Measurements from ENCODE around the gene TUBA1A. TPM values are rescaled to one million over a fixed set of nuclear protein-coding genes. Genes with fewer than 3 reads are reported as not detected.
"Not testable (repeated sequence)": the region's sequence is repeated elsewhere in the genome, so short reads cannot be mapped to it uniquely, and the experiment has no call there.

Gene TUBA1A
- total RNA-seq, 6 donors from 2014 or later: 54.2 to 191 (median 122) TPM

DNA sequence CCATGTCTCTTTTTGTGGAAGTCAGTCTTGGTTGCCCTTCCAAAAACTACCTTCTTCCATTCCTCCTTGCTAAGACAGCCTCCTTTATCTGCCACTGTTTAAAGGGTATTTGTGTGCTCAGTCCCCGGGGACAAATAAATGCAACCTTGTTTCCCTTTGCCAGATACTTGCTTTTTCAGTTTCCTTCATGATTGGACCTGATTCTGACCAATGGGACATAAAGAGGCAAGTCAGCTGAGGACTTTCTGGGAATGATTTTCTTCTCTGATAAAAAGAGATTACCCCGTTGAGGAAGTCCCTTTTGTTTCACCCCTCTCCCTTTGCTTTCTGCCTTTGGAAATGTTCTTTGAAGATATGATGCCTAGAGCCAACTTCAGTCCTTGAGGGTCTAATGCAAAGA is 50.3 kb downstream of the TUBA1A start:
- WGBS, 2 donors: 46 to 54% methylated on average over 2 of the region's 2 CpGs
- Histone ChIP-seq H3K9me3 (no peaks in the 10 kb centered on the region), H3K4me1 (no peaks in the 10 kb centered on the region), H3K27me3 (no peaks in the 10 kb centered on the region), H3K27ac (no peak overlapping the region), H3K4me3 (no peak overlapping the region), H3K36me3 (no peaks in the 10 kb centered on the region)
- DNase-seq (no peak), ATAC-seq (ENCODE audit: low FRiP score in 2 of 2) (no peak)
- TF ChIP-seq POLR2AphosphoS5 (IDR thresholded peaks at IDR 0.05) (no peak), POLR2A (IDR thresholded peaks at IDR 0.05) (no peak)
- TF ChIP-seq, protein P1, sequence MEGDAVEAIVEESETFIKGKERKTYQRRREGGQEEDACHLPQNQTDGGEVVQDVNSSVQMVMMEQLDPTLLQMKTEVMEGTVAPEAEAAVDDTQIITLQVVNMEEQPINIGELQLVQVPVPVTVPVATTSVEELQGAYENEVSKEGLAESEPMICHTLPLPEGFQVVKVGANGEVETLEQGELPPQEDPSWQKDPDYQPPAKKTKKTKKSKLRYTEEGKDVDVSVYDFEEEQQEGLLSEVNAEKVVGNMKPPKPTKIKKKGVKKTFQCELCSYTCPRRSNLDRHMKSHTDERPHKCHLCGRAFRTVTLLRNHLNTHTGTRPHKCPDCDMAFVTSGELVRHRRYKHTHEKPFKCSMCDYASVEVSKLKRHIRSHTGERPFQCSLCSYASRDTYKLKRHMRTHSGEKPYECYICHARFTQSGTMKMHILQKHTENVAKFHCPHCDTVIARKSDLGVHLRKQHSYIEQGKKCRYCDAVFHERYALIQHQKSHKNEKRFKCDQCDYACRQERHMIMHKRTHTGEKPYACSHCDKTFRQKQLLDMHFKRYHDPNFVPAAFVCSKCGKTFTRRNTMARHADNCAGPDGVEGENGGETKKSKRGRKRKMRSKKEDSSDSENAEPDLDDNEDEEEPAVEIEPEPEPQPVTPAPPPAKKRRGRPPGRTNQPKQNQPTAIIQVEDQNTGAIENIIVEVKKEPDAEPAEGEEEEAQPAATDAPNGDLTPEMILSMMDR (IDR thresholded peaks at IDR 0.05): no peak

GRCh38 chr12:49137476-49137875 is 51.4 kb downstream of the TUBA1A start:
- Histone ChIP-seq H3K4me3 (no peak overlapping the region), H3K36me3 (no peaks in the 10 kb centered on the region), H3K27me3 (no peaks in the 10 kb centered on the region), H3K27ac (no peak overlapping the region), H3K9me3 (no peaks in the 10 kb centered on the region), H3K4me1 (peaks cover 3 to 5% (median 5%) of the 10 kb centered on the region in 4 donors)
- 80 to 100% methylated on average over 1 of the region's 1 CpG for WGBS, 2 donors
- ATAC-seq (ENCODE audit: low FRiP score in 2 of 2) (no peak), DNase-seq (no peak)
- TF ChIP-seq POLR2AphosphoS5 (IDR thresholded peaks at IDR 0.05): no peak
- TF ChIP-seq, protein P1 (IDR thresholded peaks at IDR 0.05): no peak
- TF ChIP-seq POLR2A (IDR thresholded peaks at IDR 0.05): no peak
- TF ChIP-seq EP300 (IDR thresholded peaks at IDR 0.05): no peak

- 88 to 92% methylated on average over 3 of the region's 3 CpGs for WGBS, 2 donors
Observed at GRCh38 chr12:49136997-49137396, 51.9 kb downstream of the TUBA1A start.

More at GRCh38 chr12:49136997-49137396, 51.9 kb downstream of the TUBA1A start:
- not testable (repeated sequence) for H3K4me3 ChIP-seq; H3K27me3 ChIP-seq; H3K36me3 ChIP-seq; ATAC-seq (ENCODE audit: low FRiP score in 2 of 2); H3K27ac ChIP-seq; H3K9me3 ChIP-seq; DNase-seq; H3K4me1 ChIP-seq

Small RNA genes lying within 50 kb of the gene (small RNA-seq; reads per million reads assigned to genes)
- 0 reads per million in 4 donors for gene RF00017

Other genes starting within 250 kb of the TUBA1A start
- gene ARF3, start 231.6 kb downstream of the TUBA1A start, total RNA-seq: 100 to 1,000 TPM in 3 of 6 donors, 10 to 100 TPM in 3; 67.4 to 178 (median 99.2) TPM
- gene WNT10B, start 217.3 kb downstream of the TUBA1A start, total RNA-seq: 1 to 10 TPM in 1 of 6 donors, under 1 TPM in 2, not detected in 3; 0.69 to 2.2 (median 0.74) TPM
- under 1 TPM in 1 of 6 donors, not detected in 5; 0.34 TPM for gene WNT1, start 210.8 kb downstream of the TUBA1A start, total RNA-seq
- gene DDN, start 189.7 kb downstream of the TUBA1A start, total RNA-seq: under 1 TPM in 4 of 6 donors, not detected in 2; 0.13 to 0.30 (median 0.18) TPM
- gene PRKAG1, start 170.3 kb downstream of the TUBA1A start, total RNA-seq: 10 to 100 TPM; 25.1 to 56.5 (median 42.0) TPM
- gene KMT2D, start 128.3 kb downstream of the TUBA1A start, total RNA-seq: 100 to 1,000 TPM in 5 of 6 donors, 10 to 100 TPM in 1; 91.5 to 250 (median 112) TPM
- 1 to 10 TPM in 2 of 6 donors, under 1 TPM in 2, not detected in 2; 0.97 to 1.4 (median 1.2) TPM for gene RHEBL1, start 119.1 kb downstream of the TUBA1A start, total RNA-seq
- gene DHH, start 94.3 kb downstream of the TUBA1A start, total RNA-seq: 1 to 10 TPM in 2 of 6 donors, under 1 TPM in 3, not detected in 1; 0.39 to 3.1 (median 0.76) TPM
- 100 to 1,000 TPM in 1 of 6 donors, 10 to 100 TPM in 5; 20.4 to 108 (median 57.7) TPM for gene LMBR1L, start 78.2 kb downstream of the TUBA1A start, total RNA-seq
- gene TUBA1B, start 57.7 kb downstream of the TUBA1A start, total RNA-seq: 100 to 1,000 TPM in 5 of 6 donors, 10 to 100 TPM in 1; 87.0 to 764 (median 397) TPM
- gene TUBA1C, start 76.0 kb upstream of the TUBA1A start, total RNA-seq: 100 to 1,000 TPM in 4 of 6 donors, 10 to 100 TPM in 2; 50.3 to 375 (median 108) TPM
- gene PRPH, start 106.1 kb upstream of the TUBA1A start, total RNA-seq: 1 to 10 TPM in 1 of 6 donors, under 1 TPM in 1, not detected in 4; 0.27 to 1.2 TPM
- gene TROAP, start 134.2 kb upstream of the TUBA1A start, total RNA-seq: 1 to 10 TPM in 3 of 6 donors, under 1 TPM in 1, not detected in 2; 0.86 to 3.3 (median 3.0) TPM
- gene C1QL4, start 148.1 kb upstream of the TUBA1A start, total RNA-seq: not detected
- gene DNAJC22, start 157.8 kb upstream of the TUBA1A start, total RNA-seq: under 1 TPM in 4 of 6 donors, not detected in 2; 0.15 to 0.59 (median 0.38) TPM
- gene SPATS2, start 178.4 kb upstream of the TUBA1A start, total RNA-seq: 10 to 100 TPM in 5 of 6 donors, 1 to 10 TPM in 1; 6.2 to 33.5 (median 14.4) TPM